Activated CD8-positive, alpha-beta memory T cell treated with anti-CD3 and anti-CD28 coated beads, Interleukin-2, amount 10 ng/mL, durations not matched to agents 7 days and 5 days (primary cell): ENCODE data around the gene OR2S2. TPM values are rescaled to one million over a fixed set of nuclear protein-coding genes. Genes with fewer than 3 reads are reported as not detected.
"Not testable (repeated sequence)": the region's sequence is repeated elsewhere in the genome, so short reads cannot be mapped to it uniquely, and the experiment has no call there.

ENCODE experiments used
- ATAC-seq: fragments of 150-1000 bp; cut with Tn5 transposase; one replicate; pipeline ENCODE4 v1.10.0; 2021; ENCODE audit warnings: moderate library complexity
- CTCF ChIA-PET: fragments of 350-600 bp; sonication (Branson Sonifier 250); formaldehyde crosslinking; loops from one replicate; lab custom pipeline; 2021; ENCODE audit warnings: antibody characterized with exemption; lab: Charles Lee
- DNase-seq: peaks from one replicate; pipeline ENCODE4 v3.0.0-alpha.2; 2020
- H3K27ac Mint-ChIP-seq: one replicate; pipeline ENCODE4 v1.8.0; 2021; ENCODE audit warnings: mild to moderate bottlenecking, mixed read lengths
- H3K27me3 Mint-ChIP-seq: one replicate; pipeline ENCODE4 v1.8.0; 2021; ENCODE audit warnings: mixed read lengths
- H3K36me3 Mint-ChIP-seq: one replicate; pipeline ENCODE4 v1.8.0; 2021; ENCODE audit warnings: mild to moderate bottlenecking, mixed read lengths
- H3K4me1 Mint-ChIP-seq: one replicate; pipeline ENCODE4 v1.8.0; 2021; ENCODE audit warnings: mixed read lengths
- H3K4me3 Mint-ChIP-seq: one replicate; pipeline ENCODE4 v1.8.0; 2021; ENCODE audit warnings: mild to moderate bottlenecking, moderate library complexity, mixed read lengths
- H3K9me3 Mint-ChIP-seq: one replicate; pipeline ENCODE4 v1.8.0; 2022; ENCODE audit warnings: low read depth, mixed read lengths
- total RNA-seq, 2 experiments: library from RNA; stranded (reverse); gene quantifications; one replicate each; pipeline ENCODE4 v1.2.3, GENCODE V29; 2021

Gene OR2S2
- total RNA-seq, 2 experiments from 2014 or later = not detected

GRCh38 chr9:35935755-35936509 lies 22.0 kb downstream of the OR2S2 start:
- Mint-ChIP-seq H3K4me1 (peaks cover 22% of the 10 kb centered on the region), H3K9me3 (no peaks in the 10 kb centered on the region), H3K27me3 (no peaks in the 10 kb centered on the region), H3K4me3 (no peak overlapping the region), H3K36me3 (peaks cover 2% of the 10 kb centered on the region), H3K27ac (no peak overlapping the region)
- CTCF ChIA-PET = interaction anchor here (1.6 to 1.8 kb wide), 2 partner anchors 9 to 19 kb away, joined by 6 to 7 read pairs; no protein-coding TSS in a partner anchor
- DNase-seq = no peak
- no peak for ATAC-seq

GRCh38 chr9:35935261-35935660 lies 22.7 kb downstream of the OR2S2 start:
- H3K27me3 Mint-ChIP-seq = no peaks in the 10 kb centered on the region
- peaks cover 2% of the 10 kb centered on the region for H3K36me3 Mint-ChIP-seq
- CTCF ChIA-PET = interaction anchor here (1.8 kb wide), 1 partner anchor 10 kb away, joined by 7 read pairs; no protein-coding TSS in a partner anchor
- ATAC-seq (no peak), DNase-seq (no peak)
- H3K27ac Mint-ChIP-seq = no peak overlapping the region
- H3K9me3 Mint-ChIP-seq = no peaks in the 10 kb centered on the region
- H3K4me1 Mint-ChIP-seq = peaks cover 15% of the 10 kb centered on the region
- H3K4me3 Mint-ChIP-seq = no peak overlapping the region

DNA sequence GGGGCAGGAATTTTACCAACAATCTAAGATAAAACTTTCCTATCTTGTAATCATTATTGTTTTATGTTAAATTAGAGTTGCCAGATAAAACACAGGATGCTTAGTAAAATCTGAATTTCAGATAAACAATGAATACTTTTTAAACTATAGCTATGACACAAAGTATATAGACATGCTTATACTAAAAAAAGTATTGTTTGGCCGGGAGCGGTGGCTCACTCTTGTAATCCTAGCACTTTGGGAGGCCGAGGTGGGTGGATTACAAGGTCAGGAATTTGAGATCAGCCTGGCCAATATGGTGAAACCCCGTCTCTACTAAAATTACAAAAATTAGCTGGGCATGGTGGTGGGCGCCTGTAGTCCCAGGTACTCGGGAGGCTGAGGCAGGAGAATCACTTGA lies 23.9 kb downstream of the OR2S2 start:
- not testable (repeated sequence) for H3K9me3 Mint-ChIP-seq, H3K4me3 Mint-ChIP-seq, H3K27ac Mint-ChIP-seq, ATAC-seq, DNase-seq, H3K36me3 Mint-ChIP-seq, H3K27me3 Mint-ChIP-seq
- CTCF ChIA-PET = interaction anchor here (1.0 to 2.2 kb wide), 3 partner anchors 11 to 13 kb away, joined by 3 to 7 read pairs (median 5); no protein-coding TSS in a partner anchor
- peaks cover 12% of the 10 kb centered on the region for H3K4me1 Mint-ChIP-seq

DNA sequence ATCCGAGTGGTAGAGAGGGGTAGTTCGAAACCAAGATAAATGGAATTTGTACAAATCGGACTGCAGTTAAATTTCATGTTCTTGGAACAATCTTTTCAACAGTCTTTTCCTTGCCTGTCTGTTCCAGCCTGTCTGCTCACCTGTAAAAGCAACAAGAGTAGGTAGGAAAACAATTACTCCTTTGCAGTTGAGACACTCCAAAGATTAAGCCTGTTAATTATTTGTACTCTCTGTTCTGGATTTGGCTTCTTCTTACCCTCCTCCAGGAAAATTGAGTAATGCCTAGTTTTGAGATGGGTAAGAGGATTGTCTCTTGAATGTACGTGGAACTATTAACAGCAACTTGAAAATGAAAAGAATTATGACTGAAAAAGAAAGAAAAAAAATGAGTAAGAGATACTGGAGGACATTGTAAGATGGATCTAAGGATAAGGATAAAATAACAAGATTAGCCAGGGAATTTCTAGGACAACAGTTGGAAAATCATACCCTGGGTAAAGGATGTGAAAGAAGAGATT lies 24.3 kb downstream of the OR2S2 start:
- Mint-ChIP-seq H3K27ac (no peak overlapping the region), H3K4me1 (peaks cover 12% of the 10 kb centered on the region), H3K4me3 (no peak overlapping the region), H3K9me3 (no peaks in the 10 kb centered on the region), H3K27me3 (no peaks in the 10 kb centered on the region), H3K36me3 (peaks cover 2% of the 10 kb centered on the region)
- ATAC-seq (no peak), DNase-seq (no peak)
- CTCF ChIA-PET = interaction anchor here (0.5 to 2.2 kb wide), 5 partner anchors 11 to 30 kb away, joined by 3 to 7 read pairs (median 4); no protein-coding TSS in a partner anchor

- H3K36me3 Mint-ChIP-seq = peaks cover 2% of the 10 kb centered on the region
- no peak overlapping the region for H3K27ac Mint-ChIP-seq
- CTCF ChIA-PET = interaction anchor here (0.5 to 2.2 kb wide), 5 partner anchors 11 to 30 kb away, joined by 3 to 7 read pairs (median 4); no protein-coding TSS in a partner anchor
- peak; percentile 53 for ATAC-seq
- no peak for DNase-seq
- H3K27me3 Mint-ChIP-seq = peaks cover under 1% of the 10 kb centered on the region
- peaks cover 12% of the 10 kb centered on the region for H3K4me1 Mint-ChIP-seq
- no peak overlapping the region for H3K4me3 Mint-ChIP-seq
- no peaks in the 10 kb centered on the region for H3K9me3 Mint-ChIP-seq
Measured at GRCh38 chr9:35932735-35933134, 25.2 kb downstream of the OR2S2 start.

DNA sequence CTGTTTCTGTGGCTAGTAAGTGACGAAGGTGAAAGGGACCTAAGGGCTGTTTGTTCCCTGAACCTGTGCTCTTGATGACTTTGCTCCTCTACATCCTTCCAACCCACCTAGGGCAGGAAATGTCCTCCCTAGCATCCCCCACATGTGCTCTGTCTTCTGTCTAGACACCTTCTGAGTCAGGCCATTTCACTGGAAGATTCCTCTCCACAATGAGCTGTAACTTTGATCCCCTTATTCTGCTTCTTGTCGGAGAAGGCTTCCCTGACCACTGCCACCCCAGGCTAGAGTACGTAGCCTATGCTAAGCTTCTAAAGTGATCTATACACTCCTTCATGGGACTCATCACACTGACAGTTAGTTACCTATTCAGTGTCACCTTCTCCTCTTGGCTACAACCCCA lies 27.0 kb downstream of the OR2S2 start:
- CTCF ChIA-PET = interaction anchor here (1.1 kb wide), 1 partner anchor 14 kb away, joined by 3 read pairs; no protein-coding TSS in a partner anchor
- Mint-ChIP-seq H3K4me1 (peaks cover 12% of the 10 kb centered on the region), H3K27ac (no peak overlapping the region), H3K27me3 (peaks cover 2% of the 10 kb centered on the region), H3K4me3 (no peak overlapping the region), H3K9me3 (no peaks in the 10 kb centered on the region), H3K36me3 (no peaks in the 10 kb centered on the region)
- DNase-seq (no peak), ATAC-seq (no peak)

DNA sequence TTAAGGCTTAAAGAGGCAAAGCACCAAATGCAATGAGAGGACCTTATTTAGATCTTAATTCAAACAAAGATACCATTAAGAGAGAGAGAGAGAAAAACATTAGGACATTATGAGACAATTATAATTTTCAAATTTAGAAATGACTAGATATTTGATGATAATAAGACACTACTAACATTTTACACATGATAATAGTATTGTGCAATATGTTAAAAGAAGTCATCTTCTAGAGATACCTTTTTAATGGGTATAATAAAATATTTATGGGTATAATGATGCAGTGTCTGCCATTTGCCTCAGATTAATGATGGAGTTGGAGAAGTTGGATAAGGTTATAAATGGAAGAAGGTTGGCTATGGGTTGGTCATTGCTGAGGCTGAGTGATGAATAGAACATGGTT lies 27.4 kb downstream of the OR2S2 start:
- Mint-ChIP-seq H3K36me3 (no peaks in the 10 kb centered on the region), H3K4me1 (peaks cover 12% of the 10 kb centered on the region), H3K4me3 (no peak overlapping the region), H3K27me3 (peaks cover 2% of the 10 kb centered on the region), H3K27ac (no peak overlapping the region), H3K9me3 (no peaks in the 10 kb centered on the region)
- ATAC-seq (no peak), DNase-seq (no peak)
- CTCF ChIA-PET = interaction anchor here (1.1 kb wide), 1 partner anchor 14 kb away, joined by 3 read pairs; no protein-coding TSS in a partner anchor

DNA sequence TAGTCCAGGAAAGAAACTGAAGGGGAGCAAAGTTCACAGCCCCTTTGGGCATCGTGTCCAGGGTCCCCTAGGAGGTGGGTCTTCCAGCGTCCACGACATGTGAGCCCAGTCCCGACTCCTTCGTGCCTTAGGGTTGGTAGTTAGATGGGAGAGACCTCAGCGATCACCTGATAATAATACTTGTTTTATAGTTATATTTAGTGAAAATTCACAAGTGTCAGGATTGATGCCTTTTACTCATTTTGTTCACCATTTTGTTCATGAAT lies 28.6 kb downstream of the OR2S2 start:
- Mint-ChIP-seq H3K27ac (no peak overlapping the region), H3K4me3 (no peak overlapping the region), H3K27me3 (peaks cover 2% of the 10 kb centered on the region), H3K36me3 (no peaks in the 10 kb centered on the region), H3K9me3 (no peaks in the 10 kb centered on the region), H3K4me1 (peaks cover 12% of the 10 kb centered on the region)
- ATAC-seq (no peak), DNase-seq (no peak)
- CTCF ChIA-PET = no interaction called here

DNA sequence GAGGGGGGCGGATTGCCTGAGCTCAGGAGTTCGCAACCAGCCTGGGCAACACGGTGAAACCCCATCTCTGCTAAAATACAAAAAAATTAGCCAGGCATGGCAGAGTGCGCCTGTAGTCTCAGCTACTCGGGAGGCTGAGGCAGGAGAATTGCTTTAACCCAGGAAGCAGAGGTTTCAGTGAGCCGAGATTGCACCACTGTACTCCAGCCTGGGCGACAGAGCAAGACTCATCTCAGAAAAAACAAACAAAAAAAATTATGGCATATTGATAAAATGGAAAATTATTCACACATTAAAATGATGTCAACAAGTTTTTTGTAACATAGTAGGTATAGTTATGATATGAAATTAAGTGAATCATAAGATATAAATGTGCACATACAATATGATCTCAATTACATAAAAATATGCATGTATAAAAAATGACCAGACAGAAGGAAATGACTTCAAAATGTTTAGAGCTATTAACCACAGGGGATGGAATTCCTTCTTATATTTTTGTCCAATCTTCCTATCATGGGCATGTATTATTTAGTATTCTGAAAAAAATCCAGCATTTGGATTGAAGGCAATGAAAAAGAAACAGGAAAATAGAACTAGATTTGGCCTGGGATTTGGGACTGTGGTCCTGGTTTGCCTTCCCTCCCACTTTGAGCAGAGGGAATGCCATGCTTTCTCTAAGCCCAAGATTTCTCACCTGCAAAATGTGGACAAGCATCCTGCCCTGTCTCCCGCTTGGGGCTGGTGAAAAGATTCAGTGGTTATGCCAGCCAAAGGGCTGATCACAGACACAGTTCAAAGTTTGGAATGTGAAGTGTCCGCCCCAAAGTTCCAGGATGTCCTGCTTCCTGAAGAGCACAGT lies 29.1 kb downstream of the OR2S2 start:
- H3K9me3 Mint-ChIP-seq = no peaks in the 10 kb centered on the region
- ATAC-seq (no peak), DNase-seq (no peak)
- no peak overlapping the region for H3K27ac Mint-ChIP-seq
- peaks cover 14% of the 10 kb centered on the region for H3K4me1 Mint-ChIP-seq
- no peaks in the 10 kb centered on the region for H3K36me3 Mint-ChIP-seq
- H3K4me3 Mint-ChIP-seq = no peak overlapping the region
- CTCF ChIA-PET = no interaction called here
- peaks cover 2% of the 10 kb centered on the region for H3K27me3 Mint-ChIP-seq

- ATAC-seq (no peak), DNase-seq (no peak)
- CTCF ChIA-PET = interaction anchor here (0.8 to 1.4 kb wide), 3 partner anchors 21 to 42 kb away, joined by 3 read pairs; no protein-coding TSS in a partner anchor
- Mint-ChIP-seq H3K4me3 (no peak overlapping the region), H3K36me3 (no peaks in the 10 kb centered on the region), H3K9me3 (no peaks in the 10 kb centered on the region), H3K27me3 (peaks cover 7% of the 10 kb centered on the region), H3K4me1 (peaks cover 2% of the 10 kb centered on the region), H3K27ac (no peak overlapping the region)
Measured at GRCh38 chr9:35923927-35924763, 33.8 kb downstream of the OR2S2 start.

DNA sequence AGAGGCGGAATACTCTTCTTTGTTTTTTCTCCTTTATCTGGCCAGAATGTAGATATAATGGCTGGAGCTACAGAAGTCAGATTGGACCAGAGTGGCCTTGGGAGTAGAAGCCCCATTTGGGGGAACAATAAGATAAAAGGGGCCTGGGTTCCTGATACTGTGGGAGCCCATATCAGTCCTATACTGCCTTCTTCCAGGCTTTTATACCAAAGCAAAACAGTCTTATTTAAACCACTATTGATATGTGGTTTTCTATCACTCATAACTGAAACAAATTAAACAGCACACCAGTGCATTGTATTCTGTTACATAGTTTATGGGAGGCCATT lies 34.4 kb downstream of the OR2S2 start:
- no peak overlapping the region for H3K4me3 Mint-ChIP-seq
- ATAC-seq (no peak), DNase-seq (no peak)
- CTCF ChIA-PET = interaction anchor here (1.4 kb wide), 1 partner anchor 20 kb away, joined by 3 read pairs; no protein-coding TSS in a partner anchor
- no peak overlapping the region for H3K27ac Mint-ChIP-seq
- peaks cover 2% of the 10 kb centered on the region for H3K4me1 Mint-ChIP-seq
- no peaks in the 10 kb centered on the region for H3K9me3 Mint-ChIP-seq
- H3K27me3 Mint-ChIP-seq = peaks cover 7% of the 10 kb centered on the region
- no peaks in the 10 kb centered on the region for H3K36me3 Mint-ChIP-seq

GRCh38 chr9:35920051-35920620 lies 37.8 kb downstream of the OR2S2 start:
- Mint-ChIP-seq H3K27me3 (peaks cover 5% of the 10 kb centered on the region), H3K36me3 (no peaks in the 10 kb centered on the region), H3K9me3 (no peaks in the 10 kb centered on the region), H3K27ac (no peak overlapping the region), H3K4me1 (peaks cover 2% of the 10 kb centered on the region), H3K4me3 (no peak overlapping the region)
- ATAC-seq = no peak
- CTCF ChIA-PET = interaction anchor here (0.9 to 1.8 kb wide), 4 partner anchors 20 to 150 kb away, joined by 3 to 5 read pairs (median 3); no protein-coding TSS in a partner anchor
- no peak for DNase-seq
